Natural killer cell treated with Interleukin-12 subunit alpha and Interleukin-12 subunit beta and Interleukin-15 and Interleukin-18, amount 100 ng/mL, for 72 hours (primary cell): ENCODE data around the gene KCNA2. TPM values are rescaled to one million over a fixed set of nuclear protein-coding genes. Genes with fewer than 3 reads are reported as not detected.

ENCODE experiments used
- total RNA-seq, 2 donors: library from RNA; stranded (reverse); gene quantifications; one replicate each; pipeline ENCODE4 v1.2.3, GENCODE V29; 2022

KCNA2 gene
- total RNA-seq, 2 donors from 2014 or later: 0.62 to 0.92 TPM

Other genes with a start within 250 kb of the KCNA2 start
- under 1 TPM in 1 of 2 donors, not detected in 1; 0.48 TPM for gene SLC16A4, start 215.3 kb downstream of the KCNA2 start, total RNA-seq
- 100 to 1,000 TPM in 1 of 2 donors, 10 to 100 TPM in 1; 86.1 to 150 TPM for gene LAMTOR5, start 198.7 kb downstream of the KCNA2 start, total RNA-seq
- under 1 TPM in 1 of 2 donors, not detected in 1; 0.21 TPM for gene PROK1, start 155.2 kb downstream of the KCNA2 start, total RNA-seq
- not detected for gene KCNA10, start 87.2 kb downstream of the KCNA2 start, total RNA-seq
- gene KCNA3, start 68.6 kb upstream of the KCNA2 start, total RNA-seq: 100 to 1,000 TPM in 1 of 2 donors, 10 to 100 TPM in 1; 65.7 to 105 TPM